H1 (cell line): ENCODE results near the gene USE1. TPM values are rescaled to one million over a fixed set of nuclear protein-coding genes. Genes with fewer than 3 reads are reported as not detected.

Experiments
- CTCF ChIA-PET: fragments of 300-600 bp; sonication (Branson Sonifier 250); formaldehyde crosslinking; loops from one replicate; lab custom pipeline; 2021; ENCODE audit not compliant: partially characterized antibody; lab: Charles Lee
- POLR2A ChIA-PET: fragments of 300-600 bp; sonication (Branson Sonifier 250); formaldehyde crosslinking; loops from one replicate; lab custom pipeline; 2021; ENCODE audit warnings: inconsistent platforms; ENCODE audit not compliant: partially characterized antibody; lab: Charles Lee
- DNase-seq, 2 experiments: peaks; one replicate each; pipeline versions ENCODE4 v3.0.0 to v3.0.0-alpha.2; 2010 to 2022; ENCODE audit warnings: low spot score in 2 of 2, low read depth in 1 of 2, mixed read lengths in 1 of 2
- FAIRE-seq: peaks from 2 replicates; lab custom pipeline; 2011; peaks lifted over from hg19 to GRCh38; lab: Jason Lieb, UNC
- H2AFZ ChIP-seq: 2 replicates; pipeline ENCODE4 v1.8.1; 2012; ENCODE audit warnings: low read length, inconsistent platforms
- H2AK5ac ChIP-seq: 2 replicates; pipeline ENCODE4 v1.6.1; 2013; ENCODE audit warnings: low read depth, low read length
- H2BK120ac ChIP-seq: replicated peaks from 2 replicates; pipeline ENCODE3; 2013; ENCODE audit warnings: low read depth, low read length, inconsistent platforms
- H2BK12ac ChIP-seq: 2 replicates; pipeline ENCODE4 v1.6.1; 2013; ENCODE audit warnings: low read depth, low read length
- H2BK15ac ChIP-seq: 2 replicates; pipeline ENCODE4 v1.6.1; 2013; ENCODE audit warnings: low read length
- H2BK20ac ChIP-seq: 2 replicates; pipeline ENCODE4 v1.6.1; 2013; ENCODE audit warnings: low read length
- H2BK5ac ChIP-seq: 2 replicates; pipeline ENCODE4 v1.6.1; 2013; ENCODE audit warnings: low read depth, low read length
- H3K14ac ChIP-seq: 2 replicates; pipeline ENCODE4 v1.6.1; 2013; ENCODE audit warnings: inconsistent platforms; ENCODE audit not compliant: insufficient read length
- H3K18ac ChIP-seq: 2 replicates; pipeline ENCODE4 v1.6.1; 2013; ENCODE audit warnings: low read length; ENCODE audit errors: extremely low read depth
- H3K23ac ChIP-seq: 2 replicates; pipeline ENCODE4 v1.6.1; 2013; ENCODE audit warnings: inconsistent platforms; ENCODE audit not compliant: insufficient read length
- H3K23me2 ChIP-seq: 2 replicates; pipeline ENCODE4 v1.6.1; 2013; ENCODE audit warnings: low read depth, low read length
- H3K27ac ChIP-seq: 2 replicates; pipeline ENCODE4 v1.6.1; 2011; ENCODE audit warnings: low read depth, low read length, inconsistent platforms
- H3K27me3 ChIP-seq, 4 experiments: replicated peaks in 1 of 4; 1 replicate in 1 of 4; 2 replicates in 3 of 4; pipeline versions ENCODE4 v1.6.1 to v1.8.1; 2011 to 2013; ENCODE audit warnings: low read length in 3 of 4, mild to moderate bottlenecking in 3 of 4, inconsistent platforms in 2 of 4, mixed read lengths in 2 of 4, moderate library complexity in 1 of 4; ENCODE audit not compliant: control insufficient read depth in 3 of 4, insufficient read depth in 3 of 4; ENCODE audit errors: extremely low read depth in 1 of 4
- H3K36me3 ChIP-seq, 4 experiments: 2 replicates each; pipeline versions ENCODE4 v1.6.1 to v1.8.1; 2011 to 2013; ENCODE audit warnings: mild to moderate bottlenecking in 4 of 4, low read length in 3 of 4, moderate library complexity in 2 of 4, control low read depth in 1 of 4, inconsistent platforms in 1 of 4; ENCODE audit not compliant: insufficient read depth in 4 of 4, control insufficient read depth in 2 of 4
- H3K4ac ChIP-seq: replicated peaks from 2 replicates; pipeline ENCODE3; 2013; ENCODE audit warnings: low read length, low read depth, mixed read lengths, inconsistent platforms; ENCODE audit not compliant: insufficient read length
- H3K4me1 ChIP-seq, 4 experiments: replicated peaks in 1 of 4; 1 replicate in 1 of 4; 2 replicates in 3 of 4; pipeline versions ENCODE4 v1.6.1 to v1.8.1; 2011 to 2013; ENCODE audit warnings: low read length in 3 of 4, inconsistent platforms in 2 of 4, mixed read lengths in 1 of 4; ENCODE audit not compliant: insufficient read depth in 4 of 4, control insufficient read depth in 3 of 4
- H3K4me2 ChIP-seq, 2 experiments: 2 replicates each; pipeline versions ENCODE4 v1.6.1 to v1.8.1; 2011 to 2013; ENCODE audit warnings: low read depth in 2 of 2, low read length in 2 of 2, control low read depth in 1 of 2, inconsistent platforms in 1 of 2, mild to moderate bottlenecking in 1 of 2; ENCODE audit not compliant: insufficient read depth in 1 of 2
- H3K4me3 ChIP-seq, 4 experiments: fragments of 200-600, 300-600 bp in 1 of 4; sonication (generic), shearing (Covaris generic), sonication (Bioruptor Twin) in 1 of 4; 2 replicates each; pipeline versions ENCODE4 v1.5.1 to v1.8.1; 2011 to 2016; ENCODE audit warnings: low read length in 4 of 4, low read depth in 3 of 4, control low read depth in 2 of 4, inconsistent platforms in 2 of 4, mild to moderate bottlenecking in 2 of 4, mixed read lengths in 1 of 4, moderate library complexity in 1 of 4; ENCODE audit not compliant: insufficient read depth in 2 of 4; ENCODE audit errors: extremely low read depth in 1 of 4
- H3K56ac ChIP-seq: replicated peaks from 2 replicates; pipeline ENCODE3; 2013; ENCODE audit warnings: low read depth, mild to moderate bottlenecking, mixed read lengths, low read length, inconsistent platforms; ENCODE audit not compliant: insufficient read length
- H3K79me1 ChIP-seq: 2 replicates; pipeline ENCODE4 v1.6.1; 2013; ENCODE audit warnings: low read depth, low read length, control low read depth
- H3K79me2 ChIP-seq, 2 experiments: 2 replicates each; pipeline versions ENCODE4 v1.6.1 to v1.8.1; 2012 to 2013; ENCODE audit warnings: low read length in 2 of 2, mild to moderate bottlenecking in 2 of 2, inconsistent platforms in 1 of 2; ENCODE audit not compliant: insufficient read depth in 2 of 2, control insufficient read depth in 1 of 2
- H3K9ac ChIP-seq, 4 experiments: replicated peaks in 1 of 4; 1 replicate in 1 of 4; 2 replicates in 3 of 4; pipeline versions ENCODE4 v1.6.1 to v1.8.1; 2011 to 2013; ENCODE audit warnings: low read depth in 3 of 4, low read length in 3 of 4, control low read depth in 2 of 4, mild to moderate bottlenecking in 2 of 4, moderate library complexity in 2 of 4, inconsistent platforms in 1 of 4; ENCODE audit errors: extremely low read depth in 1 of 4
- H3K9me3 ChIP-seq, 2 experiments: 2 replicates each; pipeline versions ENCODE4 v1.6.1 to v1.8.1; 2012 to 2013; ENCODE audit warnings: mild to moderate bottlenecking in 2 of 2, moderate library complexity in 2 of 2, control low read depth in 1 of 2, inconsistent platforms in 1 of 2, low read depth in 1 of 2, low read length in 1 of 2, mixed read lengths in 1 of 2; ENCODE audit not compliant: insufficient read depth in 2 of 2
- H4K20me1 ChIP-seq, 2 experiments: replicated peaks in 1 of 2; 2 replicates each; pipeline versions ENCODE3 to v1.8.1; 2011 to 2013; ENCODE audit warnings: inconsistent platforms in 2 of 2, low read length in 2 of 2, mild to moderate bottlenecking in 1 of 2; ENCODE audit not compliant: insufficient read depth in 2 of 2, control insufficient read depth in 1 of 2
- H4K5ac ChIP-seq: 2 replicates; pipeline ENCODE4 v1.6.1; 2013; ENCODE audit warnings: low read length, low read depth, mixed read lengths, inconsistent platforms; ENCODE audit not compliant: insufficient read length
- H4K8ac ChIP-seq: 2 replicates; pipeline ENCODE4 v1.8.0; 2013; ENCODE audit warnings: mild to moderate bottlenecking, moderate library complexity, low read length, inconsistent platforms; ENCODE audit not compliant: insufficient read depth; ENCODE audit errors: extremely low read depth
- H4K91ac ChIP-seq: replicated peaks from 2 replicates; pipeline ENCODE3; 2013; ENCODE audit warnings: low read length, mixed read lengths, inconsistent platforms; ENCODE audit not compliant: insufficient read length
- HDAC6 ChIP-seq: IDR thresholded peaks from one replicate; pipeline ENCODE4 v1.7.1; 2012; ENCODE audit warnings: low read depth, mild to moderate bottlenecking, inconsistent platforms, low read length, moderate library complexity
- KDM1A ChIP-seq: fragments of 200-600, 300-600 bp; sonication (generic); IDR thresholded peaks from 2 replicates; pipeline ENCODE4 v1.7.1; 2016; ENCODE audit warnings: mild to moderate bottlenecking, low read length, borderline replicate concordance
- MAFK ChIP-seq: IDR thresholded peaks from 2 replicates; pipeline ENCODE4 v1.6.1; 2012; ENCODE audit warnings: low read depth, mild to moderate bottlenecking, improper control_type of control experiment, low read length
- NANOG ChIP-seq: IDR thresholded peaks from 2 replicates; pipeline ENCODE4 v1.6.1; 2011; ENCODE audit warnings: low read length, low read depth, mild to moderate bottlenecking, inconsistent platforms; ENCODE audit not compliant: insufficient read depth, poor library complexity, severe bottlenecking
- POLR2AphosphoS5 ChIP-seq: IDR thresholded peaks from 2 replicates; pipeline ENCODE4 v1.6.1; 2011; ENCODE audit warnings: low read depth, low read length
- RAD21 ChIP-seq, 2 experiments: IDR thresholded peaks in 1 of 2; conservative IDR thresholded peaks in 1 of 2; 2 replicates each; pipeline ENCODE4 v1.6.1; 2011; ENCODE audit warnings: low read depth in 2 of 2, low read length in 2 of 2, improper control_type of control experiment in 1 of 2, inconsistent platforms in 1 of 2, mild to moderate bottlenecking in 1 of 2, moderate library complexity in 1 of 2
- RBBP5 ChIP-seq: IDR thresholded peaks from 2 replicates; pipeline ENCODE4 v1.7.1; 2012; ENCODE audit warnings: low read depth, mild to moderate bottlenecking, inconsistent platforms, low read length, moderate library complexity, borderline replicate concordance
- TBP ChIP-seq: IDR thresholded peaks from 2 replicates; pipeline ENCODE4 v1.6.1; 2011; ENCODE audit warnings: low read depth, low read length, improper control_type of control experiment
- USF2 ChIP-seq: IDR thresholded peaks from 2 replicates; pipeline ENCODE4 v1.6.1; 2011; ENCODE audit warnings: low read length, improper control_type of control experiment
- ZNF274 ChIP-seq: IDR thresholded peaks from 2 replicates; pipeline ENCODE4 v1.7.0; 2012; ENCODE audit warnings: low read length, borderline replicate concordance; ENCODE audit errors: extremely low read depth
- WGBS, 2 experiments: shearing (Covaris generic) in 1 of 2; methylation state at CpG; one replicate each; pipeline versions ENCODE4 v1.1.6 to v1.1.7; 2013 to 2015; ENCODE audit warnings: low lambda C conversion rate in 2 of 2, mixed read lengths in 2 of 2, inconsistent platforms in 1 of 2, low coverage in 1 of 2, missing lambda C conversion rate in 1 of 2; ENCODE audit not compliant: insufficient replicate concordance in 2 of 2, insufficient coverage in 1 of 2, insufficient read length in 1 of 2; ENCODE audit errors: extremely low coverage in 1 of 2, missing lambda C conversion rate in 1 of 2; 5-methylcytosine and 5-hydroxymethylcytosine counted together
- polyA plus RNA-seq, 7 experiments: library from polyadenylated mRNA; depleted of rRNA in 3 of 7; stranded (reverse) in 5 of 7; unstranded in 2 of 7; fragments of >200 nt in 5 of 7; fragments of 200-250 nt in 2 of 7; gene quantifications; 1 replicate in 5 of 7; 2 replicates in 1 of 7; 4 replicates in 1 of 7; pipeline versions ENCODE4 v1.2.1 to v1.2.3, GENCODE V29; 2011 to 2013; ENCODE audit warnings: missing spikeins in 2 of 7, mixed read lengths in 2 of 7
- total RNA-seq: library from RNA; stranded (reverse); fragmentation: NEBNext Ultra II Directional; extraction: Animal tissue kit (Norgen Biotek cat#: 25700); gene quantifications from 2 replicates; pipeline ENCODE4 v1.2.1, GENCODE V29; 2021

The USE1 gene
- total and polyA plus RNA-seq, 2 of the 8 experiments (the other 6 are each of a cell fraction or from before 2014, with no cell fraction given): 8.7 to 13.9 TPM

GRCh38 chr19:17170538-17171297 lies 44.4 kb upstream of the USE1 start:
- H2AK5ac ChIP-seq: no peak overlapping the region
- no peak overlapping the region for H3K27ac ChIP-seq
- no peak overlapping the region for H3K23ac ChIP-seq
- H2BK5ac ChIP-seq: no peak overlapping the region
- no peak overlapping the region for H4K8ac ChIP-seq
- WGBS, 2 experiments: 98% methylated on average over 11 of the region's 13 CpGs; no CpG with 5 or more reads in 1 of the 2 experiments
- POLR2A ChIA-PET: no interaction called here
- TF ChIP-seq USF2 (no peak), HDAC6 (no peak), KDM1A (no peak), POLR2AphosphoS5 (no peak), RBBP5 (no peak), TBP (no peak), ZNF274 (no peak), NANOG (no peak), RAD21 (IDR thresholded peaks at IDR 0.05 in 1 of 2, conservative IDR thresholded peaks at IDR 0.05 in 1 of 2; ENCODE audit: low read depth in 2 of 2, low read length in 2 of 2) (no peak), MAFK (no peak)
- no peak overlapping the region for H3K18ac ChIP-seq
- no peaks in the 10 kb centered on the region for H3K79me1 ChIP-seq
- H2BK120ac ChIP-seq: no peak overlapping the region
- FAIRE-seq (no peak), DNase-seq (no peak)
- no peak overlapping the region for H4K5ac ChIP-seq
- H3K56ac ChIP-seq: no peak overlapping the region
- H2AFZ ChIP-seq: no peak overlapping the region
- no peaks in the 10 kb centered on the region for H3K27me3 ChIP-seq
- H4K91ac ChIP-seq: no peak overlapping the region
- no peaks in the 10 kb centered on the region for H3K9me3 ChIP-seq
- CTCF ChIA-PET: interaction anchor here (0.6 to 1.8 kb wide), 2 partner anchors 42 to 730 kb away, joined by 4 to 8 read pairs; no protein-coding TSS in a partner anchor
- no peaks in the 10 kb centered on the region for H3K23me2 ChIP-seq
- H3K14ac ChIP-seq: no peak overlapping the region
- H3K4me3 ChIP-seq: no peak overlapping the region
- H2BK12ac ChIP-seq: no peak overlapping the region
- peaks cover 2 to 43% (median 21%) of the 10 kb centered on the region in 4 experiments; a peak in 7 of 8 replicates for H3K36me3 ChIP-seq
- no peaks in the 10 kb centered on the region for H3K4me1 ChIP-seq
- no peak overlapping the region for H2BK20ac ChIP-seq
- no peak overlapping the region for H3K4me2 ChIP-seq
- no peaks in the 10 kb centered on the region for H4K20me1 ChIP-seq
- no peaks in the 10 kb centered on the region for H3K79me2 ChIP-seq
- no peak overlapping the region for H3K4ac ChIP-seq
- no peak overlapping the region for H3K9ac ChIP-seq
- H2BK15ac ChIP-seq: no peak overlapping the region
